NCI-H146 treated with DMSO at 0.1 percent for 48 hours (cell line): ENCODE results near the gene SIM2.

Experiments used
- DNase-seq: peaks from one replicate; lab custom pipeline; 2025; ENCODE audit not compliant: unreplicated experiment; lab: John Stamatoyannopoulos, UW

SIM2 gene

GRCh38 chr21:36733857-36734256 is 34.9 kb downstream of the SIM2 start:
- DNase-seq, result no peak

GRCh38 chr21:36734367-36735200 is 35.7 kb downstream of the SIM2 start:
- no peak for DNase-seq

GRCh38 chr21:36735201-36735515 is 36.2 kb downstream of the SIM2 start:
- no peak for DNase-seq

GRCh38 chr21:36735724-36736320 is 36.9 kb downstream of the SIM2 start:
- DNase-seq, result no peak

GRCh38 chr21:36738489-36739126 is 39.7 kb downstream of the SIM2 start:
- no peak for DNase-seq

- no peak for DNase-seq
Observed at GRCh38 chr21:36741506-36741905, 42.6 kb downstream of the SIM2 start.

- DNase-seq, result no peak
Observed at GRCh38 chr21:36743008-36743407, 44.1 kb downstream of the SIM2 start.

GRCh38 chr21:36743446-36743845 is 44.5 kb downstream of the SIM2 start:
- DNase-seq, result no peak

GRCh38 chr21:36744190-36744559 is 45.3 kb downstream of the SIM2 start:
- DNase-seq, result no peak

- no peak for DNase-seq
Observed at GRCh38 chr21:36744560-36745231, 45.8 kb downstream of the SIM2 start.

GRCh38 chr21:36745459-36745858 is 46.5 kb downstream of the SIM2 start:
- no peak for DNase-seq

GRCh38 chr21:36747041-36747814 is 48.3 kb downstream of the SIM2 start:
- no peak for DNase-seq

GRCh38 chr21:36747815-36748383 is 49.0 kb downstream of the SIM2 start:
- no peak for DNase-seq

GRCh38 chr21:36749935-36750575 is 51.1 kb downstream of the SIM2 start:
- no peak for DNase-seq

- no peak for DNase-seq
Observed at GRCh38 chr21:36750576-36750959, 51.7 kb downstream of the SIM2 start.

GRCh38 chr21:36751383-36751782 is 52.5 kb downstream of the SIM2 start:
- no peak for DNase-seq

GRCh38 chr21:36753556-36753955 is 54.6 kb downstream of the SIM2 start:
- DNase-seq, result no peak

- DNase-seq, result no peak
Observed at GRCh38 chr21:36754241-36754898, 55.5 kb downstream of the SIM2 start.

- no peak for DNase-seq
Observed at GRCh38 chr21:36756527-36756926, 57.6 kb downstream of the SIM2 start.

- DNase-seq, result no peak
Observed at GRCh38 chr21:36757196-36757595, 58.3 kb downstream of the SIM2 start.
